Keratinocyte (primary cell): Measurements from ENCODE around the gene ZNF467. TPM values are rescaled to one million over a fixed set of nuclear protein-coding genes. Genes with fewer than 3 reads are reported as not detected.

Source experiments
- DNase-seq: peaks from one replicate; pipeline ENCODE4 v3.0.0-alpha.2; 2011; ENCODE audit warnings: low read depth, missing footprints, low spot score
- FAIRE-seq: peaks from 2 replicates; lab custom pipeline; 2011; peaks lifted over from hg19 to GRCh38; lab: Jason Lieb, UNC
- H2AFZ ChIP-seq: 2 replicates; pipeline ENCODE4 v1.6.0; 2012; ENCODE audit warnings: low read length, control low read depth, inconsistent platforms; ENCODE audit not compliant: control insufficient read depth
- H3K27ac ChIP-seq: 2 replicates; pipeline ENCODE4 v1.5.1; 2011; ENCODE audit warnings: low read length; ENCODE audit not compliant: control insufficient read depth, insufficient read depth
- H3K27me3 ChIP-seq: 3 replicates; pipeline ENCODE4 v1.6.0; 2011; ENCODE audit warnings: low read length; ENCODE audit not compliant: control insufficient read depth, insufficient read depth; ENCODE audit errors: extremely low read depth
- H3K36me3 ChIP-seq, 2 experiments: 2 replicates in 1 of 2; 3 replicates in 1 of 2; pipeline ENCODE4 v1.5.1; 2011; ENCODE audit warnings: low read length in 2 of 2, mild to moderate bottlenecking in 1 of 2; ENCODE audit not compliant: control insufficient read depth in 2 of 2, insufficient read depth in 2 of 2; ENCODE audit errors: extremely low read depth in 1 of 2
- H3K4me1 ChIP-seq: 3 replicates; pipeline ENCODE4 v1.5.1; 2011; ENCODE audit warnings: low read length; ENCODE audit not compliant: control insufficient read depth, insufficient read depth; ENCODE audit errors: extremely low read depth
- H3K4me2 ChIP-seq: 3 replicates; pipeline ENCODE4 v1.6.0; 2011; ENCODE audit warnings: low read depth, low read length; ENCODE audit not compliant: control insufficient read depth, insufficient read depth; ENCODE audit errors: extremely low read depth
- H3K4me3 ChIP-seq, 3 experiments: fragments of 200-600 bp in 1 of 3; sonication (generic) in 1 of 3; 2 replicates in 2 of 3; 3 replicates in 1 of 3; pipeline ENCODE4 v1.5.1; 2011 to 2016; ENCODE audit warnings: low read length in 3 of 3, mild to moderate bottlenecking in 3 of 3, control low read depth in 2 of 3, inconsistent platforms in 1 of 3, low read depth in 1 of 3, mixed read lengths in 1 of 3, mixed run types in 1 of 3, moderate library complexity in 1 of 3; ENCODE audit not compliant: control insufficient read depth in 2 of 3, insufficient read depth in 2 of 3; ENCODE audit errors: extremely low read depth in 1 of 3
- H3K79me2 ChIP-seq: 2 replicates; pipeline ENCODE4 v1.6.0; 2012; ENCODE audit warnings: low read length; ENCODE audit not compliant: control insufficient read depth, insufficient read depth
- H3K9ac ChIP-seq: 3 replicates; pipeline ENCODE4 v1.6.0; 2011; ENCODE audit warnings: low read length; ENCODE audit not compliant: control insufficient read depth, insufficient read depth; ENCODE audit errors: extremely low read depth
- H3K9me1 ChIP-seq: 3 replicates; pipeline ENCODE4 v1.6.0; 2011; ENCODE audit warnings: low read length; ENCODE audit not compliant: control insufficient read depth, insufficient read depth; ENCODE audit errors: extremely low read depth
- H3K9me3 ChIP-seq: 2 replicates; pipeline ENCODE4 v1.5.1; 2012; ENCODE audit warnings: low read depth, low read length; ENCODE audit not compliant: control insufficient read depth
- H4K20me1 ChIP-seq: 3 replicates; pipeline ENCODE4 v1.6.0; 2011; ENCODE audit warnings: low read length; ENCODE audit not compliant: control insufficient read depth, insufficient read depth; ENCODE audit errors: extremely low read depth
- CTCF ChIP-seq, 3 experiments: IDR thresholded peaks in 1 of 3; conservative IDR thresholded peaks in 1 of 3; optimal IDR thresholded peaks in 1 of 3; 2 replicates in 2 of 3; 3 replicates in 1 of 3; pipeline versions ENCODE3 to v1.5.1; 2011; ENCODE audit warnings: low read length in 3 of 3, mild to moderate bottlenecking in 3 of 3, moderate library complexity in 2 of 3, control low read depth in 1 of 3, inconsistent platforms in 1 of 3; ENCODE audit not compliant: insufficient read depth in 2 of 3; ENCODE audit errors: extremely low read depth in 1 of 3
- EZH2 ChIP-seq: IDR thresholded peaks from one replicate; pipeline ENCODE4 v1.6.1; 2012; ENCODE audit warnings: inconsistent platforms, mild to moderate bottlenecking, low read length, moderate library complexity
- dilution Hi-C: fragments of 300-500 bp; cut with MboI; formaldehyde crosslinking; loops from one replicate; pipeline ENCODE4 v1.7.0; 2020; ENCODE audit warnings: low sequenced_read_pairs; ENCODE audit not compliant: extremely low pct_ligation_motif_present
- polyA plus RNA-seq, 5 experiments: library from polyadenylated mRNA; depleted of rRNA in 3 of 5; stranded (reverse) in 3 of 5; stranded (forward) in 1 of 5; unstranded in 1 of 5; fragments of >200 nt; gene quantifications; 1 replicate in 1 of 5; 2 replicates in 3 of 5; 3 replicates in 1 of 5; pipeline versions ENCODE4 v1.2.1 to v1.2.3, GENCODE V29; 2011 to 2012; ENCODE audit warnings: missing spikeins in 2 of 5, low read depth in 1 of 5, low replicate concordance in 1 of 5

The ZNF467 gene
- polyA plus RNA-seq, 1 donor (not counting 4 experiments of a cell fraction or from before 2014, with no cell fraction given), result 0.31 TPM

- Histone ChIP-seq H3K36me3 (peaks cover 44 to 45% of the 10 kb centered on the region in 2 experiments), H3K4me1 (no peaks in the 10 kb centered on the region), H2AFZ (no peak overlapping the region), H4K20me1 (no peaks in the 10 kb centered on the region), H3K9me3 (no peaks in the 10 kb centered on the region), H3K9ac (no peak overlapping the region), H3K4me2 (no peak overlapping the region), H3K4me3 (no peak overlapping the region), H3K9me1 (no peaks in the 10 kb centered on the region), H3K27me3 (no peaks in the 10 kb centered on the region), H3K79me2 (no peaks in the 10 kb centered on the region), H3K27ac (no peak overlapping the region)
- FAIRE-seq (no peak), DNase-seq (no peak)
- TF ChIP-seq CTCF (optimal IDR thresholded peaks at IDR 0.05 in 1 of 3, IDR thresholded peaks at IDR 0.05 in 1 of 3, conservative IDR thresholded peaks at IDR 0.05 in 1 of 3; ENCODE audit: extremely low read depth in 1 of 3, insufficient read depth in 2 of 3, low read length in 3 of 3) (no peak), EZH2 (no peak)
- dilution Hi-C loops, result no loop called here
Measured at GRCh38 chr7:149725426-149725821, 48.0 kb downstream of the ZNF467 start.

DNA sequence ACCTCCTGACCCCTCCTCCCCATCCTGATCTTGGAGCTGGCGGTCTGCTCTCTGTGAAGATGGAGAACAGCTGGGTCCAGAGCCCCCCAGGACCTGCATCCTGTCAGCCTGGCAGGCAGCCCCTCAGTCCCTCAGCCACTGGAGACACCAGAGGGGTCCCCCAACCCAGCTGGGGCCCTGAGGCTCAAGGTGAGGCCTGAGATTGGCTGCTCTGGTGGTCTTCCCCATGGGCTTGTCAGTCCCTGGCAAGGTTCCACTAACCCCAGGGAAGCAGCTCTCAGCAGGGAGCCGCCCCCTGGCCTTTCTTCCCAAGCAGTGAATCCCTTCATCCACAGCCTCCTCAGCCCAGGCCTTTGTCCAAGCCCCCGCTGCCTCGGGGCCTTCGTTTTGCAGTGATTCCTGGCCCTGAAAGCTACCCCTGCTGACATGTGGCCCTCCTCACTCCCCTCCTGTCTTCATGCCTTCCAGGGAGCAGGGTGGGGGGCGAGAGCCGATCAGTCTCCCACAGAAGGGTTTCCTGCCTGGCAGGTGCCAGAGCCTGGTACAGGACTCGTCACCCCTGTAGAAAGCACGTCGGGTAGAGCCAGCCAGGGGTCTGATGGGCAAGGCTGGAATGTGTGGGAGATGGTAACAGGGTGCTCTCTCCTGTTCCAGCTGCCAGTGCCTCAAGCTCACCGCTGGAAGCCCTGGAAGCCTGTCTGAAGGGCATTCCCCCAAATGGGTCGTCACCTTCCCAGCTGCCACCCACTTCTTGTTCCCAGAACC is 48.5 kb downstream of the ZNF467 start:
- dilution Hi-C loops, result no loop called here
- Histone ChIP-seq H2AFZ (no peak overlapping the region), H3K79me2 (no peaks in the 10 kb centered on the region), H3K9me1 (no peaks in the 10 kb centered on the region), H4K20me1 (no peaks in the 10 kb centered on the region), H3K4me2 (no peak overlapping the region), H3K27ac (no peak overlapping the region), H3K36me3 (peaks cover 43 to 44% of the 10 kb centered on the region in 2 experiments), H3K9ac (no peak overlapping the region), H3K27me3 (no peaks in the 10 kb centered on the region), H3K9me3 (no peaks in the 10 kb centered on the region), H3K4me3 (no peak overlapping the region), H3K4me1 (no peaks in the 10 kb centered on the region)
- DNase-seq (no peak), FAIRE-seq (no peak)
- TF ChIP-seq CTCF (optimal IDR thresholded peaks at IDR 0.05 in 1 of 3, IDR thresholded peaks at IDR 0.05 in 1 of 3, conservative IDR thresholded peaks at IDR 0.05 in 1 of 3; ENCODE audit: extremely low read depth in 1 of 3, insufficient read depth in 2 of 3, low read length in 3 of 3), result no peak
- TF ChIP-seq EZH2, result no peak
